H1 (cell line): ENCODE measurements around the gene STXBP5. TPM values are rescaled to one million over a fixed set of nuclear protein-coding genes. Genes with fewer than 3 reads are reported as not detected.

Experiments
- ASH2L ChIP-seq: fragments of 200-600, 300-600 bp; sonication (generic); IDR thresholded peaks from one replicate; pipeline ENCODE4 v1.7.1; 2017; ENCODE audit warnings: low read length
- CEBPB ChIP-seq: IDR thresholded peaks from 2 replicates; pipeline ENCODE4 v1.6.1; 2012; ENCODE audit warnings: low read depth, low read length
- CTBP2 ChIP-seq: IDR thresholded peaks from 2 replicates; pipeline ENCODE4 v1.7.0; 2011; ENCODE audit warnings: borderline replicate concordance, mild to moderate bottlenecking, moderate library complexity, mixed read lengths, low read length; ENCODE audit not compliant: insufficient read depth, insufficient read length
- EZH2 ChIP-seq: fragments of 200-600 bp; sonication (generic); IDR thresholded peaks from 2 replicates; pipeline ENCODE4 v1.7.1; 2012; ENCODE audit warnings: low read depth, mild to moderate bottlenecking, moderate library complexity, low read length, inconsistent platforms; ENCODE audit not compliant: severe bottlenecking
- GTF2F1 ChIP-seq: IDR thresholded peaks from 2 replicates; pipeline ENCODE4 v1.6.1; 2012; ENCODE audit warnings: low read depth, low read length, improper control_type of control experiment, borderline replicate concordance
- JUN ChIP-seq: IDR thresholded peaks from 2 replicates; pipeline ENCODE4 v1.6.1; 2011; ENCODE audit warnings: low read depth, mild to moderate bottlenecking, improper control_type of control experiment, low read length
- KDM4A ChIP-seq: IDR thresholded peaks from one replicate; pipeline ENCODE4 v1.7.1; 2012; ENCODE audit warnings: low read depth, mild to moderate bottlenecking, moderate library complexity, low read length, inconsistent platforms; ENCODE audit not compliant: severe bottlenecking
- MAFK ChIP-seq: IDR thresholded peaks from 2 replicates; pipeline ENCODE4 v1.6.1; 2012; ENCODE audit warnings: low read depth, mild to moderate bottlenecking, improper control_type of control experiment, low read length
- SIX5 ChIP-seq: IDR thresholded peaks from 2 replicates; pipeline ENCODE4 v1.6.1; 2011; ENCODE audit warnings: mild to moderate bottlenecking, low read depth, low read length
- SP2 ChIP-seq: IDR thresholded peaks from 2 replicates; pipeline ENCODE4 v1.6.1; 2012; ENCODE audit warnings: mild to moderate bottlenecking, low read length, inconsistent platforms
- SP4 ChIP-seq: IDR thresholded peaks from 2 replicates; pipeline ENCODE4 v1.6.1; 2012; ENCODE audit warnings: low read length, inconsistent platforms
- ZNF274 ChIP-seq: IDR thresholded peaks from 2 replicates; pipeline ENCODE4 v1.7.0; 2012; ENCODE audit warnings: low read length, borderline replicate concordance; ENCODE audit errors: extremely low read depth
- polyA plus RNA-seq, 7 experiments: library from polyadenylated mRNA; depleted of rRNA in 3 of 7; stranded (reverse) in 5 of 7; unstranded in 2 of 7; fragments of >200 nt in 5 of 7; fragments of 200-250 nt in 2 of 7; gene quantifications; 1 replicate in 5 of 7; 2 replicates in 1 of 7; 4 replicates in 1 of 7; pipeline versions ENCODE4 v1.2.1 to v1.2.3, GENCODE V29; 2011 to 2013; ENCODE audit warnings: missing spikeins in 2 of 7, mixed read lengths in 2 of 7
- total RNA-seq: library from RNA; stranded (reverse); fragmentation: NEBNext Ultra II Directional; extraction: Animal tissue kit (Norgen Biotek cat#: 25700); gene quantifications from 2 replicates; pipeline ENCODE4 v1.2.1, GENCODE V29; 2021
- TF ChIP-seq, protein P1 (sequence below): fragments of 300-600 bp; sonication (generic); IDR thresholded peaks from 2 replicates; pipeline ENCODE4 v1.7.1; 2012; ENCODE audit warnings: low read length, moderate library complexity, mild to moderate bottlenecking, inconsistent platforms; ENCODE audit not compliant: insufficient replicate concordance

Gene STXBP5
- total and polyA plus RNA-seq, 2 of the 8 experiments (the other 6 are each of a cell fraction or from before 2014, with no cell fraction given): 2.7 to 10.8 TPM

DNA sequence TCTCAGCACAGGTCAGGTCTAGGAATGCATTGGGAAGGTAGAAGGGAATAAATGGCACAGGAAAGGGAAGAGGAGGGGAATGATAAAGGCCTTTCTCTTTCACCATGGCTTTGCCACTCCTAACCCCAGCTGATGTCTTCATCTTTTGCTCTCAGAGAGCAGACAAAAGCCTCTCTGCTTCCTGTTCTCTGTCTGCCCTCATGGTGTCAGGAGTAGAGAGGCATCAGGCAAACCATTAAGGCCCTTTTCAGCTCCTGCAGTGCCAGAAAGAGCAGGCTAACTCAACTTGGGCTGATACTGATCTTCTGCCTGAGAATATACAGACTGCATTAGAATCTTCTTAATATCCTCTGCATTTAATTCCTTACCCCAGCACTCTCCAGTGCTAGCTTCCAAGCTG lies 48.0 kb upstream of the STXBP5 start (continued):
- TF ChIP-seq, protein P1, sequence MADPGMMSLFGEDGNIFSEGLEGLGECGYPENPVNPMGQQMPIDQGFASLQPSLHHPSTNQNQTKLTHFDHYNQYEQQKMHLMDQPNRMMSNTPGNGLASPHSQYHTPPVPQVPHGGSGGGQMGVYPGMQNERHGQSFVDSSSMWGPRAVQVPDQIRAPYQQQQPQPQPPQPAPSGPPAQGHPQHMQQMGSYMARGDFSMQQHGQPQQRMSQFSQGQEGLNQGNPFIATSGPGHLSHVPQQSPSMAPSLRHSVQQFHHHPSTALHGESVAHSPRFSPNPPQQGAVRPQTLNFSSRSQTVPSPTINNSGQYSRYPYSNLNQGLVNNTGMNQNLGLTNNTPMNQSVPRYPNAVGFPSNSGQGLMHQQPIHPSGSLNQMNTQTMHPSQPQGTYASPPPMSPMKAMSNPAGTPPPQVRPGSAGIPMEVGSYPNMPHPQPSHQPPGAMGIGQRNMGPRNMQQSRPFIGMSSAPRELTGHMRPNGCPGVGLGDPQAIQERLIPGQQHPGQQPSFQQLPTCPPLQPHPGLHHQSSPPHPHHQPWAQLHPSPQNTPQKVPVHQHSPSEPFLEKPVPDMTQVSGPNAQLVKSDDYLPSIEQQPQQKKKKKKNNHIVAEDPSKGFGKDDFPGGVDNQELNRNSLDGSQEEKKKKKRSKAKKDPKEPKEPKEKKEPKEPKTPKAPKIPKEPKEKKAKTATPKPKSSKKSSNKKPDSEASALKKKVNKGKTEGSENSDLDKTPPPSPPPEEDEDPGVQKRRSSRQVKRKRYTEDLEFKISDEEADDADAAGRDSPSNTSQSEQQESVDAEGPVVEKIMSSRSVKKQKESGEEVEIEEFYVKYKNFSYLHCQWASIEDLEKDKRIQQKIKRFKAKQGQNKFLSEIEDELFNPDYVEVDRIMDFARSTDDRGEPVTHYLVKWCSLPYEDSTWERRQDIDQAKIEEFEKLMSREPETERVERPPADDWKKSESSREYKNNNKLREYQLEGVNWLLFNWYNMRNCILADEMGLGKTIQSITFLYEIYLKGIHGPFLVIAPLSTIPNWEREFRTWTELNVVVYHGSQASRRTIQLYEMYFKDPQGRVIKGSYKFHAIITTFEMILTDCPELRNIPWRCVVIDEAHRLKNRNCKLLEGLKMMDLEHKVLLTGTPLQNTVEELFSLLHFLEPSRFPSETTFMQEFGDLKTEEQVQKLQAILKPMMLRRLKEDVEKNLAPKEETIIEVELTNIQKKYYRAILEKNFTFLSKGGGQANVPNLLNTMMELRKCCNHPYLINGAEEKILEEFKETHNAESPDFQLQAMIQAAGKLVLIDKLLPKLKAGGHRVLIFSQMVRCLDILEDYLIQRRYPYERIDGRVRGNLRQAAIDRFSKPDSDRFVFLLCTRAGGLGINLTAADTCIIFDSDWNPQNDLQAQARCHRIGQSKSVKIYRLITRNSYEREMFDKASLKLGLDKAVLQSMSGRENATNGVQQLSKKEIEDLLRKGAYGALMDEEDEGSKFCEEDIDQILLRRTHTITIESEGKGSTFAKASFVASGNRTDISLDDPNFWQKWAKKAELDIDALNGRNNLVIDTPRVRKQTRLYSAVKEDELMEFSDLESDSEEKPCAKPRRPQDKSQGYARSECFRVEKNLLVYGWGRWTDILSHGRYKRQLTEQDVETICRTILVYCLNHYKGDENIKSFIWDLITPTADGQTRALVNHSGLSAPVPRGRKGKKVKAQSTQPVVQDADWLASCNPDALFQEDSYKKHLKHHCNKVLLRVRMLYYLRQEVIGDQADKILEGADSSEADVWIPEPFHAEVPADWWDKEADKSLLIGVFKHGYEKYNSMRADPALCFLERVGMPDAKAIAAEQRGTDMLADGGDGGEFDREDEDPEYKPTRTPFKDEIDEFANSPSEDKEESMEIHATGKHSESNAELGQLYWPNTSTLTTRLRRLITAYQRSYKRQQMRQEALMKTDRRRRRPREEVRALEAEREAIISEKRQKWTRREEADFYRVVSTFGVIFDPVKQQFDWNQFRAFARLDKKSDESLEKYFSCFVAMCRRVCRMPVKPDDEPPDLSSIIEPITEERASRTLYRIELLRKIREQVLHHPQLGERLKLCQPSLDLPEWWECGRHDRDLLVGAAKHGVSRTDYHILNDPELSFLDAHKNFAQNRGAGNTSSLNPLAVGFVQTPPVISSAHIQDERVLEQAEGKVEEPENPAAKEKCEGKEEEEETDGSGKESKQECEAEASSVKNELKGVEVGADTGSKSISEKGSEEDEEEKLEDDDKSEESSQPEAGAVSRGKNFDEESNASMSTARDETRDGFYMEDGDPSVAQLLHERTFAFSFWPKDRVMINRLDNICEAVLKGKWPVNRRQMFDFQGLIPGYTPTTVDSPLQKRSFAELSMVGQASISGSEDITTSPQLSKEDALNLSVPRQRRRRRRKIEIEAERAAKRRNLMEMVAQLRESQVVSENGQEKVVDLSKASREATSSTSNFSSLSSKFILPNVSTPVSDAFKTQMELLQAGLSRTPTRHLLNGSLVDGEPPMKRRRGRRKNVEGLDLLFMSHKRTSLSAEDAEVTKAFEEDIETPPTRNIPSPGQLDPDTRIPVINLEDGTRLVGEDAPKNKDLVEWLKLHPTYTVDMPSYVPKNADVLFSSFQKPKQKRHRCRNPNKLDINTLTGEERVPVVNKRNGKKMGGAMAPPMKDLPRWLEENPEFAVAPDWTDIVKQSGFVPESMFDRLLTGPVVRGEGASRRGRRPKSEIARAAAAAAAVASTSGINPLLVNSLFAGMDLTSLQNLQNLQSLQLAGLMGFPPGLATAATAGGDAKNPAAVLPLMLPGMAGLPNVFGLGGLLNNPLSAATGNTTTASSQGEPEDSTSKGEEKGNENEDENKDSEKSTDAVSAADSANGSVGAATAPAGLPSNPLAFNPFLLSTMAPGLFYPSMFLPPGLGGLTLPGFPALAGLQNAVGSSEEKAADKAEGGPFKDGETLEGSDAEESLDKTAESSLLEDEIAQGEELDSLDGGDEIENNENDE: no peak
- TF ChIP-seq ZNF274: no peak
- TF ChIP-seq GTF2F1: no peak
- no peak for TF ChIP-seq CTBP2
- TF ChIP-seq JUN: no peak
- TF ChIP-seq KDM4A: no peak
- TF ChIP-seq SP2: no peak
- TF ChIP-seq SP4: no peak
- TF ChIP-seq SIX5: no peak
- no peak for TF ChIP-seq ASH2L
- TF ChIP-seq CEBPB: no peak
- no peak for TF ChIP-seq MAFK
- TF ChIP-seq EZH2: no peak
